GM18873 (cell line): ENCODE data around the gene CFAP74.

Source experiments
- ATAC-seq: cut with Tn5 transposase; IDR thresholded peaks from one replicate; pipeline ENCODE4 v1.9.1; 2021; ENCODE audit warnings: mild to moderate bottlenecking, moderate library complexity, moderate number of reproducible peaks; ENCODE audit not compliant: unreplicated experiment, low FRiP score

The CFAP74 gene

GRCh38 chr1:2041887-2042286 lies 38.3 kb upstream of the CFAP74 start:
- ATAC-seq = no peak

- no peak for ATAC-seq
These were observed 37.7 kb upstream of the CFAP74 start for GRCh38 chr1:2041305-2041704.

- ATAC-seq = no peak
These were observed 35.7 kb upstream of the CFAP74 start for GRCh38 chr1:2039251-2039650.

GRCh38 chr1:2038229-2038628 lies 34.6 kb upstream of the CFAP74 start:
- ATAC-seq = no peak

GRCh38 chr1:2037314-2037979 lies 33.9 kb upstream of the CFAP74 start:
- no peak for ATAC-seq

- ATAC-seq = no peak
These were observed 32.7 kb upstream of the CFAP74 start for GRCh38 chr1:2036287-2036686.

- ATAC-seq = no peak
These were observed 29.6 kb upstream of the CFAP74 start for GRCh38 chr1:2033165-2033564.

- no peak for ATAC-seq
These were observed 29.2 kb upstream of the CFAP74 start for GRCh38 chr1:2032737-2033136.

- ATAC-seq = no peak
These were observed 28.3 kb upstream of the CFAP74 start for GRCh38 chr1:2031546-2032540.

GRCh38 chr1:2030076-2030871 lies 26.7 kb upstream of the CFAP74 start:
- ATAC-seq = no peak

GRCh38 chr1:2029561-2029960 lies 26.0 kb upstream of the CFAP74 start:
- ATAC-seq = no peak

- ATAC-seq = no peak
These were observed 25.4 kb upstream of the CFAP74 start for GRCh38 chr1:2028870-2029560.

- no peak for ATAC-seq
These were observed 24.5 kb upstream of the CFAP74 start for GRCh38 chr1:2027961-2028583.

GRCh38 chr1:2025491-2025981 lies 21.9 kb upstream of the CFAP74 start:
- no peak for ATAC-seq

- no peak for ATAC-seq
These were observed 21.3 kb upstream of the CFAP74 start for GRCh38 chr1:2024887-2025286.

- no peak for ATAC-seq
These were observed 20.9 kb upstream of the CFAP74 start for GRCh38 chr1:2024451-2024850.

GRCh38 chr1:2023187-2023586 lies 19.6 kb upstream of the CFAP74 start:
- ATAC-seq = no peak

- ATAC-seq = no peak
These were observed 18.6 kb upstream of the CFAP74 start for GRCh38 chr1:2022063-2022770.

GRCh38 chr1:2021550-2021949 lies 18.0 kb upstream of the CFAP74 start:
- ATAC-seq = no peak
